Caco-2 (cell line): ENCODE measurements around the gene FHIT. TPM values are rescaled to one million over a fixed set of nuclear protein-coding genes. Genes with fewer than 3 reads are reported as not detected.

Experiments used
- BruUV-seq: library from RNA; stranded (reverse); fragments of 400-500 nt; replicated peaks from 2 replicates; lab custom pipeline; 2021; lab: Mats Ljungman, UMichigan
- CTCF ChIA-PET: fragments of 300-600 bp; sonication (Branson Sonifier 250); formaldehyde crosslinking; loops from one replicate; lab custom pipeline; 2022; ENCODE audit warnings: antibody characterized with exemption; lab: Charles Lee
- POLR2A ChIA-PET: fragments of 300-600 bp; sonication (Branson Sonifier 250); formaldehyde crosslinking; loops from one replicate; lab custom pipeline; 2022; ENCODE audit warnings: antibody characterized with exemption; lab: Charles Lee
- DNase-seq, 2 experiments: peaks; one replicate each; pipeline versions ENCODE4 v3.0.0 to v3.0.0-alpha.2; 2020 to 2022
- H3K27me3 ChIP-seq: replicated peaks from 2 replicates; pipeline ENCODE4 v1.6.0; 2011; ENCODE audit warnings: low read length; ENCODE audit not compliant: control insufficient read depth, insufficient read depth
- H3K36me3 ChIP-seq: 2 replicates; pipeline ENCODE4 v1.5.1; 2011; ENCODE audit warnings: low read length; ENCODE audit not compliant: control insufficient read depth, insufficient read depth
- H3K4me1 ChIP-seq: fragments of 250-450 bp; sonication (Bioruptor Pico); 2 replicates; pipeline ENCODE4 v1.5.1; 2020; ENCODE audit warnings: mild to moderate bottlenecking
- H3K4me3 ChIP-seq: 2 replicates; pipeline ENCODE4 v1.5.1; 2011; ENCODE audit warnings: low read depth, mild to moderate bottlenecking, control low read depth, low read length
- H3K9me3 ChIP-seq: fragments of 250-450 bp; sonication (Bioruptor Pico); 2 replicates; pipeline ENCODE4 v1.5.1; 2020; ENCODE audit warnings: mild to moderate bottlenecking, moderate library complexity
- H3K27ac Mint-ChIP-seq: one replicate; pipeline ENCODE4 v1.8.0; 2022; ENCODE audit warnings: mixed read lengths; ENCODE audit not compliant: unreplicated experiment
- H3K27me3 Mint-ChIP-seq: one replicate; pipeline ENCODE4 v1.8.0; 2022; ENCODE audit warnings: mixed read lengths; ENCODE audit not compliant: insufficient read depth, unreplicated experiment
- H3K36me3 Mint-ChIP-seq: one replicate; pipeline ENCODE4 v1.8.0; 2022; ENCODE audit warnings: mild to moderate bottlenecking, mixed read lengths; ENCODE audit not compliant: insufficient read depth, unreplicated experiment
- H3K4me1 Mint-ChIP-seq: one replicate; pipeline ENCODE4 v1.8.0; 2022; ENCODE audit warnings: low read depth, mixed read lengths; ENCODE audit not compliant: unreplicated experiment
- H3K4me3 Mint-ChIP-seq: one replicate; pipeline ENCODE4 v1.8.0; 2022; ENCODE audit warnings: mild to moderate bottlenecking, moderate library complexity, mixed read lengths; ENCODE audit not compliant: unreplicated experiment
- H3K9me3 Mint-ChIP-seq: one replicate; pipeline ENCODE4 v1.8.0; 2022; ENCODE audit warnings: mixed read lengths; ENCODE audit not compliant: unreplicated experiment
- CTCF ChIP-seq, 2 experiments: fragments of 200-600 bp in 1 of 2; IDR thresholded peaks; 1 replicate in 1 of 2; 2 replicates in 1 of 2; pipeline versions ENCODE4 v1.5.1 to v1.8.0; 2011 to 2022; ENCODE audit warnings: antibody characterized with exemption in 1 of 2, control low read depth in 1 of 2, inconsistent platforms in 1 of 2, low read depth in 1 of 2, low read length in 1 of 2, mild to moderate bottlenecking in 1 of 2, moderate library complexity in 1 of 2; ENCODE audit not compliant: insufficient read depth in 1 of 2, severe bottlenecking in 1 of 2, unreplicated experiment in 1 of 2
- intact Hi-C: fragments of 100-400 bp; cut with micrococcal nuclease; formaldehyde crosslinking; loops from one replicate; pipeline ENCODE4 v1.10.0; 2022; ENCODE audit not compliant: unreplicated experiment
- total RNA-seq: library from RNA; stranded (reverse); gene quantifications from 2 replicates; pipeline ENCODE4 v1.2.3, GENCODE V29; 2022

FHIT gene
- total RNA-seq, 1 experiment from 2014 or later: 8.3 TPM

DNA sequence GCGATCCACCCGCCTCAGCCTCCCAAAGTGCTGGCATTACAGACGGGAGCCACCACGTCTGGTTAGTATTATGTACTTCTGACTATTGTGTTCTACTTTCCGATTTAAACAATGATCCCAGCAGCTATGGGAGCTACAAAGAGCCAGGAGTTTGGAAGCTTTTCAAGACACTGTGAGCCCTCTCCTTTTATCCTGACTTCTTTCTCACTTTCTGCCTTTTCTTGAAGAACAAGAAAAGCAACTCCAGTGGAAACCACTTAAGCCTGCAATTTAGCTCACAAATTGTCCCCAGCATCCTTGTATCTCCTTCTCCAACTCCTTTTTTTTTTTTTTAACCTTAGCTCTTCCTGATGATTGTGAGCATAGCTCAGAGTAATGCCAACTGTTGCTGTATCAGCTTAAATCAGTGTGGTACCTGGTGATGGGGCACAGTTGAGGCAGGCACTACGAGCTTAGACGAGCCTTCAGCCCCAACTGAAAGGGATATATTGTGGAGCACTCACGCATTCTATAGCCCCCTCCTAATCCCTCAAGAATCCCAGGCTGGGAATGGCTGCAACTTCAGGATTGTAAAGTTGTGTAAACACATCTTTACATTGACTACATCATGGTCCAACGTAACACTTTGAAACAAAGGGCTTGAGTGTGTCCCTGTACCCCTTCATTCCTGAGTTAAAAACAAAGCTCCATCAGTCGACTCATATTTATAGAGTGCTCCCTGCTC, 677.0 kb downstream of the FHIT start:
- H3K9me3 ChIP-seq: no peaks in the 10 kb centered on the region
- H3K4me3 ChIP-seq: no peak overlapping the region
- H3K36me3 Mint-ChIP-seq: no peaks in the 10 kb centered on the region
- H3K27me3 Mint-ChIP-seq: no peaks in the 10 kb centered on the region
- H3K9me3 Mint-ChIP-seq: no peaks in the 10 kb centered on the region
- no peak for TF ChIP-seq CTCF (IDR thresholded peaks at IDR 0.05; ENCODE audit: insufficient read depth in 1 of 2, low read depth in 1 of 2, low read length in 1 of 2, severe bottlenecking in 1 of 2, unreplicated experiment in 1 of 2)
- H3K27ac Mint-ChIP-seq: no peak overlapping the region
- no peak overlapping the region for H3K4me3 Mint-ChIP-seq
- CTCF ChIA-PET: interaction anchor here (0.7 kb wide), 1 partner anchor 47 kb away, joined by 15 read pairs; no protein-coding TSS in a partner anchor
- intact Hi-C loops: loop anchor here (10.0 kb wide), 1 partner anchor 389 kb away; no protein-coding TSS in a partner anchor
- H3K36me3 ChIP-seq: no peaks in the 10 kb centered on the region
- POLR2A ChIA-PET: no interaction called here
- H3K4me1 Mint-ChIP-seq: peaks cover 10% of the 10 kb centered on the region
- no peak for DNase-seq
- BruUV-seq: no TSS peak
- H3K27me3 ChIP-seq: no peaks in the 10 kb centered on the region
- H3K4me1 ChIP-seq: peaks cover 8% of the 10 kb centered on the region

DNA sequence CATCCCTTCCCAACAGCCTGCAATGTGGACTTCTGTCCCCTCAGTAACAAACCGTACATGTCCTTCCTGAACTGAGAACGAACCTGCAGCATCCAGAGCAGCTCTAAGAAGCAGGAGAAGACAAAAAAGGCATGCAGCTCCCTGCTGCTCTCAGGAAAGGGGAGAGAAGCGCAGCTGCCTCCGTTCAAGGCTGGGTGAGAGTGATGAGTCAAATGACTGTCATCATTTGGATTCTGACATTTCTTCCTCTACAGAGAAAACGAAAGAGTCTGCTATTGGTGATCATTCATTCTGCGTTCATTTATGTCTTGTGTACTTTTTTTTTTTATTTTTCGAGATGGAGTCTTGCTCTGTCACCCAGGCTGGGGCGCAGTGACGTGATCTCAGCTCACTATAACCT, 677.8 kb downstream of the FHIT start:
- intact Hi-C loops: loop anchor here (10.0 kb wide), 1 partner anchor 389 kb away; no protein-coding TSS in a partner anchor
- peaks cover 10% of the 10 kb centered on the region for H3K4me1 Mint-ChIP-seq

DNA sequence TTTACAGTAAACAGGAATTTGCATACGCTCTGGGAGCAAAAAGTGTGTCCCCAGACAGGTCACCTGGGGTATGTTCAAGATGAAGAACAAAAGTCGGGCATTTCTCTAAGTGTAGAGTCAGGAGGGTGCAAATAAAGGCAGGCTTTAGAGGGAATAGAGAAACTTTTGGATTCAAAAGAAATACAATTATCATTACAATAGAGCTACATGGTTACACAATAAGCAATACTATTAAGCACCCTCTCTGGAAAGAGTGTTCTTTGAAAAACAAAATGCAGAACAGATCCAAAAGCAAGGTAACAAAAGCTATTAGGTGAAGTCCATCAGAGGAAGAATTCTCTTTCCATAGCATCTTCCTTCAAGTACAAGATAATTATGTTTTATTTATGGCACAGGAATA, 679.7 kb downstream of the FHIT start:
- Mint-ChIP-seq H3K27ac (no peak overlapping the region), H3K4me3 (no peak overlapping the region), H3K27me3 (no peaks in the 10 kb centered on the region), H3K36me3 (no peaks in the 10 kb centered on the region), H3K4me1 (peaks cover 10% of the 10 kb centered on the region), H3K9me3 (no peaks in the 10 kb centered on the region)
- no TSS peak for BruUV-seq
- POLR2A ChIA-PET: no interaction called here
- Histone ChIP-seq H3K4me1 (peaks cover 8% of the 10 kb centered on the region), H3K9me3 (no peaks in the 10 kb centered on the region), H3K36me3 (no peaks in the 10 kb centered on the region), H3K4me3 (no peak overlapping the region), H3K27me3 (no peaks in the 10 kb centered on the region)
- DNase-seq: no peak
- TF ChIP-seq CTCF (IDR thresholded peaks at IDR 0.05; ENCODE audit: insufficient read depth in 1 of 2, low read depth in 1 of 2, low read length in 1 of 2, severe bottlenecking in 1 of 2, unreplicated experiment in 1 of 2): no peak
- CTCF ChIA-PET: interaction anchor here (0.6 kb wide), 1 partner anchor 221 kb away, joined by 3 read pairs; no protein-coding TSS in a partner anchor
- intact Hi-C loops: loop anchor here (10.0 kb wide), 1 partner anchor 387 kb away; no protein-coding TSS in a partner anchor

More for the DNA sequence above, 677.8 kb downstream of the FHIT start:
- POLR2A ChIA-PET: no interaction called here
- Mint-ChIP-seq H3K4me3 (no peak overlapping the region), H3K27ac (no peak overlapping the region), H3K36me3 (no peaks in the 10 kb centered on the region), H3K27me3 (no peaks in the 10 kb centered on the region), H3K9me3 (no peaks in the 10 kb centered on the region)
- BruUV-seq: no TSS peak
- DNase-seq: no peak
- TF ChIP-seq CTCF (IDR thresholded peaks at IDR 0.05; ENCODE audit: insufficient read depth in 1 of 2, low read depth in 1 of 2, low read length in 1 of 2, severe bottlenecking in 1 of 2, unreplicated experiment in 1 of 2): no peak
- Histone ChIP-seq H3K27me3 (no peaks in the 10 kb centered on the region), H3K36me3 (no peaks in the 10 kb centered on the region), H3K4me1 (peaks cover 8% of the 10 kb centered on the region), H3K9me3 (no peaks in the 10 kb centered on the region), H3K4me3 (no peak overlapping the region)
- CTCF ChIA-PET: no interaction called here
